ENCODE results near the gene ZMIZ2. TPM values are rescaled to one million over a fixed set of nuclear protein-coding genes. Genes with fewer than 3 reads are reported as not detected.
"Not testable (repeated sequence)": the region's sequence is repeated elsewhere in the genome, so short reads cannot be mapped to it uniquely, and the experiment has no call there.

The ZMIZ2 gene
- total RNA-seq, 1 donor from 2014 or later = 53.0 TPM

DNA sequence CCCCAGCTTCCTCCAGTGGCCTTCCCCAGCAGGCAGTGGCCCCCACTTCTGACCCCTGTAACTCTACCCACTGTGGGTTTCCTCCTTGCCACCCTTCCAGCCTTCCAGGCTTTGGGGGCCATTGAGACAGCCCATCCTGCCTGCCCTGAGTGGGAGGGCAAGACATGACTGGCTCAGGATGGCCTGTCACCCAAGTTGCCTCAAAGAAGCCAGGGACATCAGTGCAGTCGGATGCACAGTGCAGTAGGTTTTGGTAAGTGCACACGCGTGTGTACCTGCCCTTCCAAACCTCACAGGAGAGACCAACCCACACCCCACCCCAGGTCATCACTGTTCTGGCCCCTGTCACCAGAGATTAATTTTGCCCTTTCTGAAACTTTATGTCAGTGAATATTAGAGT lies 22.7 kb downstream of the ZMIZ2 start:
- no peak for DNase-seq (ENCODE audit: low read depth)
- no peak for TF ChIP-seq CTCF (IDR thresholded peaks at IDR 0.05; ENCODE audit: insufficient read depth, low read length, poor library complexity, severe bottlenecking)

GRCh38 chr7:44772440-44772839 lies 23.8 kb downstream of the ZMIZ2 start:
- TF ChIP-seq CTCF (IDR thresholded peaks at IDR 0.05; ENCODE audit: insufficient read depth, low read length, poor library complexity, severe bottlenecking) = no peak
- H3K27me3 ChIP-seq (ENCODE audit: control insufficient read depth, insufficient read depth, low read length) = peaks cover 2% of the 10 kb centered on the region
- no peak overlapping the region for H3K4me3 ChIP-seq (ENCODE audit: low read depth, low read length)
- H3K36me3 ChIP-seq (ENCODE audit: control insufficient read depth, insufficient read depth, low read length) = no peaks in the 10 kb centered on the region
- no peak for DNase-seq (ENCODE audit: low read depth)

More for the DNA sequence above, 22.7 kb downstream of the ZMIZ2 start:
- no peak overlapping the region for H3K4me3 ChIP-seq (ENCODE audit: low read depth, low read length)
- H3K36me3 ChIP-seq (ENCODE audit: control insufficient read depth, insufficient read depth, low read length) = no peaks in the 10 kb centered on the region
- H3K27me3 ChIP-seq (ENCODE audit: control insufficient read depth, insufficient read depth, low read length) = peaks cover 2% of the 10 kb centered on the region

- DNase-seq (ENCODE audit: low read depth) = no peak
- H3K4me3 ChIP-seq (ENCODE audit: low read depth, low read length) = no peak overlapping the region
- TF ChIP-seq CTCF (IDR thresholded peaks at IDR 0.05; ENCODE audit: insufficient read depth, low read length, poor library complexity, severe bottlenecking) = no peak
- H3K36me3 ChIP-seq (ENCODE audit: control insufficient read depth, insufficient read depth, low read length) = no peaks in the 10 kb centered on the region
- peaks cover 2% of the 10 kb centered on the region for H3K27me3 ChIP-seq (ENCODE audit: control insufficient read depth, insufficient read depth, low read length)
Measured at GRCh38 chr7:44772867-44773266, 24.2 kb downstream of the ZMIZ2 start.

DNA sequence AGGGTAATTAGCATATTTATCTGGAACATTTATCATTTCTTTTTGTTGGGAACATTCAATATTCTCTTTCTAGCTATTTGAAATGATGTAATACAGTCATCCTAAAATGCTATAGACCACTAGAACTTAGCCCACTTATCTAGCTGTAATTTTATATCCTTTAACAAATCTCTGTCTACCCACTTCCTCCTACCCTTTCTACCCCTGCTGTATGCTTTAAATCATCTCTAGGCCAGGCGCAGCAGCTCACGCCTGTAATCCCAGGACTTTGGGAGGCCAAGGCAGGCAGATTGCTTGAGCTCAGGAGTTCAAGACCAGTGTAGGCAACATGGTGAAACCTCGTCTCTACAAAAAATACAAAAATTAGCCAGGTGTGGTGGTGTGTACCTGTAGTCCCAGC lies 25.8 kb downstream of the ZMIZ2 start:
- not testable (repeated sequence) for H3K27me3 ChIP-seq (ENCODE audit: control insufficient read depth, insufficient read depth, low read length); H3K4me3 ChIP-seq (ENCODE audit: low read depth, low read length); DNase-seq (ENCODE audit: low read depth); H3K36me3 ChIP-seq (ENCODE audit: control insufficient read depth, insufficient read depth, low read length)

- no peak for TF ChIP-seq CTCF (IDR thresholded peaks at IDR 0.05; ENCODE audit: insufficient read depth, low read length, poor library complexity, severe bottlenecking)
- no peak for DNase-seq (ENCODE audit: low read depth)
- Histone ChIP-seq H3K27me3 (ENCODE audit: control insufficient read depth, insufficient read depth, low read length) (peaks cover 2% of the 10 kb centered on the region), H3K36me3 (ENCODE audit: control insufficient read depth, insufficient read depth, low read length) (no peaks in the 10 kb centered on the region), H3K4me3 (ENCODE audit: low read depth, low read length) (no peak overlapping the region)
Measured at GRCh38 chr7:44775383-44776107, 26.9 kb downstream of the ZMIZ2 start.

DNA sequence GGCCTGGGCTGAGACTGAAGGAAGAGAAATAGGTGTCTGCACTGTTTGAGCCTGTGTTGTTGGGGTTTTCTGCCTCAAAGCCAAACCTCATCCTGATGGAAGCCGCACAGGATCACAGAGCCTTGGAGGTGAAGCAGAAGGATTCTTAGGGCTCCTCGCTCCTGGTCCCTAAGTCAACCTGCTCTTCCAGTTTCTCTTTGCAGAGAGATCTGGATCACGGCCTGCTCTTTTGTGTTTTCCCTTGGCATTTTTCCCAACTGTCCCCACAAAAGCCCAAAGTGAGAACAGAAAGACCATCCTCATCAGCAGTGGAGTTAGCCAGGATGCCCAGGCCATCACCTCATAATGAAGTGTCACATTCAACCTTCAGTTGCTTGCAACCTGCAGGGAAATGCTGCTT lies 27.6 kb downstream of the ZMIZ2 start:
- DNase-seq (ENCODE audit: low read depth) = no peak

More for the DNA sequence above, 27.6 kb downstream of the ZMIZ2 start:
- H3K4me3 ChIP-seq (ENCODE audit: low read depth, low read length) = no peak overlapping the region
- H3K36me3 ChIP-seq (ENCODE audit: control insufficient read depth, insufficient read depth, low read length) = no peaks in the 10 kb centered on the region
- TF ChIP-seq CTCF (IDR thresholded peaks at IDR 0.05; ENCODE audit: insufficient read depth, low read length, poor library complexity, severe bottlenecking) = no peak
- H3K27me3 ChIP-seq (ENCODE audit: control insufficient read depth, insufficient read depth, low read length) = peaks cover 2% of the 10 kb centered on the region
